B cell (primary cell): ENCODE results near the gene STOML1. TPM values are rescaled to one million over a fixed set of nuclear protein-coding genes. Genes with fewer than 3 reads are reported as not detected.

ENCODE experiments used
- ATAC-seq: fragments of 200-7000 bp; cut with Tn5 transposase; one replicate; pipeline ENCODE4 v1.10.0; 2021; ENCODE audit warnings: low read depth, mild to moderate bottlenecking, moderate number of reproducible peaks, moderate library complexity
- CTCF ChIA-PET: fragments of 350-600 bp; sonication (Branson Sonifier 250); formaldehyde crosslinking; loops from one replicate; lab custom pipeline; 2021; ENCODE audit warnings: antibody characterized with exemption, inconsistent platforms; lab: Charles Lee
- POLR2A ChIA-PET: fragments of 350-600 bp; sonication (Branson Sonifier 250); formaldehyde crosslinking; loops from one replicate; lab custom pipeline; 2021; ENCODE audit warnings: antibody characterized with exemption; lab: Charles Lee
- DNase-seq: peaks from one replicate; pipeline ENCODE4 v3.0.0; 2013
- H2AFZ ChIP-seq: 2 replicates; pipeline ENCODE4 v1.6.1; 2012; ENCODE audit warnings: mild to moderate bottlenecking, low read depth, low read length; ENCODE audit not compliant: insufficient read depth, poor library complexity, severe bottlenecking
- H3K27ac ChIP-seq, 2 donors: 1 replicate in 1 of 2; 2 replicates in 1 of 2; pipeline ENCODE4 v1.5.1; 2012 to 2013; ENCODE audit warnings: low read length in 2 of 2, mild to moderate bottlenecking in 2 of 2, moderate library complexity in 1 of 2
- H3K27me3 ChIP-seq, 4 experiments: fragments of 200-600 bp in 1 of 4; sonication (generic) in 1 of 4; replicated peaks in 1 of 4; 1 replicate in 2 of 4; 2 replicates in 2 of 4; pipeline versions ENCODE4 v1.6.1 to v1.7.0; 2013 to 2016; ENCODE audit warnings: low read length in 3 of 4, mild to moderate bottlenecking in 2 of 4, mixed read lengths in 1 of 4, moderate library complexity in 1 of 4; ENCODE audit not compliant: insufficient read depth in 4 of 4, control insufficient read depth in 3 of 4; ENCODE audit errors: control extremely low read depth in 1 of 4
- H3K36me3 ChIP-seq, 2 experiments: replicated peaks in 1 of 2; 1 replicate in 1 of 2; 2 replicates in 1 of 2; pipeline versions ENCODE4 v1.6.1 to v1.7.1; 2013; ENCODE audit warnings: low read length in 1 of 2; ENCODE audit not compliant: insufficient read depth in 2 of 2, control insufficient read depth in 1 of 2; ENCODE audit errors: control extremely low read depth in 1 of 2, extremely low read depth in 1 of 2
- H3K4me1 ChIP-seq, 2 donors: fragments of 200-600 bp in 1 of 2; sonication (generic) in 1 of 2; 1 replicate in 1 of 2; 2 replicates in 1 of 2; pipeline versions ENCODE4 v1.5.1 to v1.6.1; 2013 to 2017; ENCODE audit warnings: low read length in 2 of 2; ENCODE audit not compliant: control insufficient read depth in 2 of 2, insufficient read depth in 2 of 2
- H3K4me2 ChIP-seq: replicated peaks from 2 replicates; pipeline ENCODE3; 2012; ENCODE audit warnings: mild to moderate bottlenecking, low read depth, low read length; ENCODE audit not compliant: poor library complexity, severe bottlenecking
- H3K4me3 ChIP-seq, 5 experiments: fragments of 200-600 bp in 1 of 5; sonication (generic) in 1 of 5; 1 replicate in 3 of 5; 2 replicates in 2 of 5; pipeline versions ENCODE4 v1.5.1 to v1.7.0; 2011 to 2016; ENCODE audit warnings: low read length in 4 of 5, mild to moderate bottlenecking in 4 of 5, low read depth in 2 of 5, control low read depth in 1 of 5, moderate library complexity in 1 of 5; ENCODE audit not compliant: insufficient read depth in 1 of 5; ENCODE audit errors: control extremely low read depth in 1 of 5, extremely low read depth in 1 of 5
- H3K79me2 ChIP-seq: fragments of 200-600 bp; sonication (generic); one replicate; pipeline ENCODE4 v1.6.0; 2016; ENCODE audit warnings: low read length; ENCODE audit not compliant: control insufficient read depth, insufficient read depth
- H3K9ac ChIP-seq: fragments of 200-600 bp; sonication (generic); 2 replicates; pipeline ENCODE4 v1.6.1; 2017; ENCODE audit warnings: mild to moderate bottlenecking, low read length, moderate library complexity
- H3K9me3 ChIP-seq, 3 donors: one replicate each; pipeline versions ENCODE4 v1.6.1 to v1.7.1; 2013; ENCODE audit warnings: low read length in 2 of 3; ENCODE audit not compliant: control insufficient read depth in 2 of 3, insufficient read depth in 1 of 3; ENCODE audit errors: control extremely low read depth in 1 of 3
- H4K20me1 ChIP-seq: 2 replicates; pipeline ENCODE4 v1.6.0; 2012; ENCODE audit warnings: mild to moderate bottlenecking, low read length; ENCODE audit not compliant: insufficient read depth, control insufficient read depth, poor library complexity, severe bottlenecking
- H3K27ac Mint-ChIP-seq: one replicate; pipeline ENCODE4 v1.8.0; 2021; ENCODE audit warnings: mixed read lengths
- H3K27me3 Mint-ChIP-seq: one replicate; pipeline ENCODE4 v1.8.0; 2021; ENCODE audit warnings: mixed read lengths
- H3K4me1 Mint-ChIP-seq: one replicate; pipeline ENCODE4 v1.8.0; 2021; ENCODE audit warnings: mixed read lengths
- H3K4me3 Mint-ChIP-seq: one replicate; pipeline ENCODE4 v1.8.0; 2021; ENCODE audit warnings: mixed read lengths
- H3K9me3 Mint-ChIP-seq: one replicate; pipeline ENCODE4 v1.8.0; 2022; ENCODE audit warnings: mixed read lengths; ENCODE audit not compliant: insufficient read depth
- CTCF ChIP-seq: fragments of 200-600 bp; IDR thresholded peaks from one replicate; pipeline ENCODE4 v1.8.0; 2022; ENCODE audit warnings: antibody characterized with exemption, mild to moderate bottlenecking
- EZH2 ChIP-seq: IDR thresholded peaks from 2 replicates; pipeline ENCODE4 v1.6.1; 2012; ENCODE audit warnings: borderline replicate concordance, low read depth, mild to moderate bottlenecking, moderate library complexity, low read length; ENCODE audit not compliant: insufficient read depth, poor library complexity, severe bottlenecking
- WGBS: methylation state at CpG from one replicate; pipeline ENCODE4 v1.1.5; 2013; ENCODE audit warnings: missing lambda C conversion rate; ENCODE audit not compliant: insufficient coverage; 5-methylcytosine and 5-hydroxymethylcytosine counted together
- intact Hi-C: fragments of 100-400 bp; cut with micrococcal nuclease; formaldehyde crosslinking; loops from one replicate; pipeline ENCODE4 v1.10.0; 2022
- polyA plus RNA-seq: library from polyadenylated mRNA; depleted of rRNA; stranded (reverse); fragments of >200 nt; gene quantifications from 2 replicates; pipeline ENCODE4 v1.2.3, GENCODE V29; 2012
- total RNA-seq, 2 donors: library from RNA; stranded (reverse); fragments of 120-200 nt in 1 of 2; gene quantifications; 1 replicate in 1 of 2; 2 replicates in 1 of 2; pipeline versions ENCODE4 v1.2.3 to v1.2.4, GENCODE V29; 2013 to 2022

Gene STOML1
- total and polyA plus RNA-seq, 2 donors (not counting 1 experiment from before 2014, with no cell fraction given): 6.2 to 11.3 TPM

DNA sequence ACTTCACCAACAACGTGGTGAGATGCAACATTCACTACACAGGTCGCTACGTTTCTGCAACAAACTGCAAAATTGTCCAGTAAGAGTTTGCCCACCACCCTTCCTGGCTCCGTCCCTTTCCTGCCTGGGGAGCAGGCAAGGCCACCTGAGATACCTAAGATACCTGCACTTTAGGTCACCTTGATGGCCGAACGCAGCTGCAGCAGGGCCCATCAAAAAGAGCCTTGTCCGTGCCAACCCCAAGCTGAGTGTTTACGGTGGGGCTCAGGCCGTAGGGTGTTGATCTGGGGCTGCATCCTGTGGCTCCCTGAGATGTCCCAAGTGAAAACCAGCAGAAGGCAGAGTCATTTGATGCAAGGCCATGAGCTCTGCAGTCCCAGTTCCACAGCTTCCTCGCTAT, 42.6 kb downstream of the STOML1 start:
- no peaks in the 10 kb centered on the region for H3K9me3 ChIP-seq
- POLR2A ChIA-PET: no interaction called here
- 93% methylated on average over 10 of the region's 10 CpGs for WGBS
- no peak overlapping the region for H3K27ac ChIP-seq
- peaks cover 6 to 14% of the 10 kb centered on the region in 2 donors for H3K4me1 ChIP-seq
- intact Hi-C loops: no loop called here
- H3K9ac ChIP-seq: no peak overlapping the region
- CTCF ChIA-PET: interaction anchor here (1.4 to 2.2 kb wide), 3 partner anchors 9 to 15 kb away, joined by 3 to 12 read pairs (median 4); no protein-coding TSS in a partner anchor
- Mint-ChIP-seq H3K27me3 (peaks cover 6% of the 10 kb centered on the region), H3K4me3 (no peak overlapping the region), H3K4me1 (peaks cover 17% of the 10 kb centered on the region), H3K27ac (no peak overlapping the region), H3K9me3 (no peaks in the 10 kb centered on the region)
- H3K4me2 ChIP-seq: no peak overlapping the region
- H4K20me1 ChIP-seq: no peaks in the 10 kb centered on the region
- H3K36me3 ChIP-seq: no peaks in the 10 kb centered on the region
- no peak overlapping the region for H2AFZ ChIP-seq
- no peak for DNase-seq
- TF ChIP-seq EZH2 (no peak), CTCF (no peak)
- no peaks in the 10 kb centered on the region for H3K79me2 ChIP-seq
- H3K4me3 ChIP-seq: no peak overlapping the region
- ATAC-seq: no peak
- H3K27me3 ChIP-seq: peaks cover 0 to 11% (median 0%) of the 10 kb centered on the region in 4 experiments

DNA sequence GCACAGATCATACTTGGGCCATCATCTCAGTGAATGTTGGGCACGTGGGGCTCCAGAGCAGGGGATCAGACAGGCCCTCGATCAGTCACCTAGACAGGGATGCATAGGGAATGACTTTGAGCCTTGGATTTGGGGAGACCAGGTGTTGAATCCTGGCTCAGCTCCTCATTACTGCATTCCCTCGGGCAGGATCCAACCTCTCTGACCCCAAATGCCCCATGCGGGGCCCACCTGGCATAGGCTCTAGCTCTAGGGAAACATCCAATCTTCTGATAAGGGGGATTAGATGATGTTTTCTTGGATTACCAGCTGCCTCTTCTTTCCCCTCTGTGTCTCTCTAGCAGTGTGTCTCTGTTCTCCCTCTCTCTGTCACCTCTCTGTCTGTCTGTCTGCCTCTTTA, 43.1 kb downstream of the STOML1 start:
- DNase-seq (no peak), ATAC-seq (no peak)
- no peak overlapping the region for H3K27ac Mint-ChIP-seq
- Histone ChIP-seq H3K4me2 (no peak overlapping the region), H3K27ac (no peak overlapping the region), H4K20me1 (no peaks in the 10 kb centered on the region), H3K9ac (no peak overlapping the region), H2AFZ (no peak overlapping the region), H3K4me1 (peaks cover 6 to 14% of the 10 kb centered on the region in 2 donors), H3K9me3 (no peaks in the 10 kb centered on the region), H3K36me3 (no peaks in the 10 kb centered on the region), H3K79me2 (no peaks in the 10 kb centered on the region), H3K4me3 (no peak overlapping the region), H3K27me3 (peaks cover 0 to 8% (median 0%) of the 10 kb centered on the region in 4 experiments)
- peaks cover 6% of the 10 kb centered on the region for H3K27me3 Mint-ChIP-seq
- ChIA-PET CTCF (interaction anchor here (0.8 to 1.9 kb wide), 4 partner anchors 10 to 17 kb away, joined by 3 to 5 read pairs (median 4); no protein-coding TSS in a partner anchor), POLR2A (no interaction called here)
- no peaks in the 10 kb centered on the region for H3K9me3 Mint-ChIP-seq
- intact Hi-C loops: no loop called here
- H3K4me3 Mint-ChIP-seq: no peak overlapping the region
- TF ChIP-seq EZH2 (no peak), CTCF (no peak)
- WGBS: 100% methylated on average over 1 of the region's 4 CpGs
- H3K4me1 Mint-ChIP-seq: peaks cover 17% of the 10 kb centered on the region
